HEK293T (cell line): Measurements from ENCODE around the gene GOLPH3.
A peak's percentile ranks its signal among the peaks of the same experiment; 100 is the strongest.
"Not testable (repeated sequence)": the region's sequence is repeated elsewhere in the genome, so short reads cannot be mapped to it uniquely, and the experiment has no call there.

Experiments
- CTCF ChIA-PET: fragments of 350-600 bp; formaldehyde crosslinking; extraction: SDS; loops from one replicate; lab custom pipeline; 2021; ENCODE audit warnings: antibody characterized with exemption, inconsistent platforms; lab: Yijun Ruan, JAX
- POLR2A ChIA-PET: fragments of 350-600 bp; formaldehyde crosslinking; extraction: SDS; loops from one replicate; lab custom pipeline; 2020; ENCODE audit warnings: antibody characterized with exemption, inconsistent platforms; lab: Yijun Ruan, JAX
- DNase-seq: peaks from one replicate; pipeline ENCODE4 v3.0.0; 2012; ENCODE audit warnings: mixed read lengths; ENCODE audit errors: extremely low spot score
- ARNT ChIP-seq: fragments of 450-650 bp; IDR thresholded peaks from 2 replicates; pipeline ENCODE4 v1.6.1; 2017; ENCODE audit warnings: mild to moderate bottlenecking
- BHLHE40 ChIP-seq: fragments of 450-650 bp; IDR thresholded peaks from 2 replicates; pipeline ENCODE4 v1.6.1; 2016; ENCODE audit warnings: mild to moderate bottlenecking, moderate library complexity, borderline replicate concordance
- CTBP1 ChIP-seq: fragments of 450-650 bp; IDR thresholded peaks from 2 replicates; pipeline ENCODE4 v1.6.1; 2016; ENCODE audit warnings: borderline replicate concordance
- ELF4 ChIP-seq: fragments of 450-650 bp; IDR thresholded peaks from 2 replicates; pipeline ENCODE4 v1.6.1; 2017; ENCODE audit warnings: antibody characterized with exemption
- FOXA1 ChIP-seq: fragments of 450-650 bp; IDR thresholded peaks from 2 replicates; pipeline ENCODE4 v1.6.1; 2016; ENCODE audit warnings: mild to moderate bottlenecking
- FOXK2 ChIP-seq: fragments of 450-650 bp; IDR thresholded peaks from 2 replicates; pipeline ENCODE4 v1.6.1; 2016; ENCODE audit warnings: mild to moderate bottlenecking
- FOXM1 ChIP-seq: fragments of 450-650 bp; IDR thresholded peaks from 2 replicates; pipeline ENCODE4 v1.6.1; 2017; ENCODE audit warnings: mild to moderate bottlenecking, borderline replicate concordance
- HDGF ChIP-seq: fragments of 450-650 bp; IDR thresholded peaks from 2 replicates; pipeline ENCODE4 v1.6.1; 2017; ENCODE audit warnings: antibody characterized with exemption, borderline replicate concordance
- L3MBTL2 ChIP-seq: fragments of 450-650 bp; conservative IDR thresholded peaks from 2 replicates; pipeline ENCODE4 v1.6.1; 2016; ENCODE audit warnings: mild to moderate bottlenecking
- LEF1 ChIP-seq: fragments of 450-650 bp; IDR thresholded peaks from 2 replicates; pipeline ENCODE4 v1.6.1; 2017; ENCODE audit warnings: mild to moderate bottlenecking, borderline replicate concordance
- NFRKB ChIP-seq: fragments of 450-650 bp; IDR thresholded peaks from 2 replicates; pipeline ENCODE4 v1.6.1; 2016; ENCODE audit warnings: mild to moderate bottlenecking, moderate library complexity
- SP1 ChIP-seq: fragments of 450-650 bp; IDR thresholded peaks from 2 replicates; pipeline ENCODE4 v1.6.1; 2017
- SUZ12 ChIP-seq: fragments of 450-650 bp; IDR thresholded peaks from 2 replicates; pipeline ENCODE4 v1.6.1; 2016; ENCODE audit warnings: mild to moderate bottlenecking
- TARDBP ChIP-seq: fragments of 450-650 bp; IDR thresholded peaks from 2 replicates; pipeline ENCODE4 v1.6.1; 2016
- ZNF384 ChIP-seq: fragments of 450-650 bp; IDR thresholded peaks from 2 replicates; pipeline ENCODE4 v1.6.1; 2016
- TF ChIP-seq, protein P1 (sequence below): fragments of 450-650 bp; IDR thresholded peaks from 2 replicates; pipeline ENCODE4 v1.6.1; 2016

GOLPH3 gene

DNA sequence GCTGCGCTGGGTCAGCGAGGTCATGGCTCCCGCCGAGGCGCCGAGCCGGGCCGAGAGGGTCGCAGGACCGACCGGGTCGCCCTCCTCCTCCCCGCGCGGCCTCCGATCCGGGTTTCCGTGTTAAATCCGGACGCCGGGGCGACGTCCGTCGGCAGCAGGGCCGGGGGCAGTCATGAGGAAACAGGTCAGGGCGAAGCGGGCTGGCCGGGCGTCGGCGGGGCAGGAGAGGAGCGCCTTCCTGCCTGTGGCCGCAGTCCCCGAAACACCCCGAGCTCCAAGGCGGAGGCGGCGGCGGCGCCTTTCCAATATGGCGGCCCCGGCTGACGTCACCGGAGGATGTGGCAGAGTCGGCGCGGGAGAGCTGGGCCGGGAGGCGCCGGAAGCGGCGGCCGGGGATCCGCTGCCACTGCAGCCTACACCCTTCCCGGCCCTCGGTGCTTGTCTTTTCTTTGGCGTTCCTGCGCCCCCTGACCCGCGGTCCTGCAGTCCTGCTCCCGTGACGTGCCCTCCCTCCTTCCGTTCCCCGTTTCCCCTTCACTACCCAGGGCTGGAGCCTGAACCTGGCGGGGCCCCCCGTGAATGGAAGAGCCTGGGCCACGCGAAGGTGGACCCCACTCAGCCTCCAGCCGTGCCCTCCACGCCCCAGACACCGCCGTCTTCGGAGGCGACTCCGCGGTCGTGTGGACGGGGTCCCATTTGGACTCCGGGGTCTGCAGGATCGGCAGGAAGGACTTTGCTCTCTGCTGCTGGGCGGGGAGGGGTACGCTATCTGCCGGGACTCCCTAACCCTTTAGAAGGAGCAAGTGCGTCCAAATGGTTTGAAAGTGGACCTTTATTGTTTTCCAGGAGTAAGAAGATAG, at the start of gene GOLPH3:
GOLPH3 (minus strand) TSS at position 309 of the 860 bp plus-strand sequence; CDS start at position 24, 285 bp downstream.
- CTCF ChIA-PET, result no interaction called here
- POLR2A ChIA-PET, result interaction anchor here (0.6 to 2.3 kb wide), 17 partner anchors 9 to 157 kb away, joined by 3 to 7 read pairs (median 4); no protein-coding TSS in a partner anchor

DNA sequence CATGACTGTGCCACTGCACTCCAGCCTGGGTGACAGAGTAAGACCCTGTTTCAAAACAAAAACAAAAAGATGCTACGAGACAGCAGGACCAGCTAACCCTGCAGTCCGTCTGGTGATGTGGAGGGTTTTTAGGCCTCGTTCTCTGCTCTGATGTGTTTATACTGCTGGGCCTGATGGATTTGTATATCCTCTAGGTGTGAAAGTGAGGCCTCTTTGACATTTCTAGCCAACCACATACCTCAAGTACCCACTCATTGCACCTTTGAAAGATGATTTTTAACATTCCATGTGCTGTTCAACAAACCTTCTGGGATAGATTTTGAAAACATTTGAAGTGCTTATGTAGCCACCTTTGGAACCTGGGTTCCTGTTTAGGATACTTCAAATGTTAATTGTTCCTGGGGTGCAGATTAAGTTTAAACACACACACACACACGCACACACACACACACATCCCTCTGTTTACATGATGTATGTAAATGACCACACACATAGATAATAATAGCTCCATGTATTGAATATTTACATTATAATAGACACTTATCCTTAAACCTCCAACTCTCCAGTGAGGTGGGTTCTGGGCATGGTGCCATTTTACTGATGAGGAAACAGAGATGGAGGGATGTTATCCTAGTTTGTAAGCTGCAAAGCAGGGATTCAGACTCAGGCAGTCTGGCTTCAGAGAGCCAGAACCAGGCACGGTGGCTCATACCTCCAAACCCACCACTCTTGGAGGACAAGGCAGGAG, 48.8 kb upstream of the GOLPH3 start:
- TF ChIP-seq SUZ12 (no peak), ZNF384 (no peak), CTBP1 (no peak), NFRKB (no peak), L3MBTL2 (no peak), FOXM1 (no peak), BHLHE40 (no peak), FOXA1 (no peak), SP1 (no peak), TARDBP (no peak), ELF4 (no peak), ARNT (no peak), FOXK2 (no peak), LEF1 (no peak), HDGF (no peak)
- TF ChIP-seq, protein P1, sequence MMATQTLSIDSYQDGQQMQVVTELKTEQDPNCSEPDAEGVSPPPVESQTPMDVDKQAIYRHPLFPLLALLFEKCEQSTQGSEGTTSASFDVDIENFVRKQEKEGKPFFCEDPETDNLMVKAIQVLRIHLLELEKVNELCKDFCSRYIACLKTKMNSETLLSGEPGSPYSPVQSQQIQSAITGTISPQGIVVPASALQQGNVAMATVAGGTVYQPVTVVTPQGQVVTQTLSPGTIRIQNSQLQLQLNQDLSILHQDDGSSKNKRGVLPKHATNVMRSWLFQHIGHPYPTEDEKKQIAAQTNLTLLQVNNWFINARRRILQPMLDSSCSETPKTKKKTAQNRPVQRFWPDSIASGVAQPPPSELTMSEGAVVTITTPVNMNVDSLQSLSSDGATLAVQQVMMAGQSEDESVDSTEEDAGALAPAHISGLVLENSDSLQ, result no peak
- POLR2A ChIA-PET, result no interaction called here

More for the DNA sequence above, at the start of gene GOLPH3:
- peak; percentile 85 for DNase-seq
- no peak for TF ChIP-seq CTBP1
- TF ChIP-seq ARNT, result peak; percentile 49; the same call in 1 of the 2 replicates

DNA sequence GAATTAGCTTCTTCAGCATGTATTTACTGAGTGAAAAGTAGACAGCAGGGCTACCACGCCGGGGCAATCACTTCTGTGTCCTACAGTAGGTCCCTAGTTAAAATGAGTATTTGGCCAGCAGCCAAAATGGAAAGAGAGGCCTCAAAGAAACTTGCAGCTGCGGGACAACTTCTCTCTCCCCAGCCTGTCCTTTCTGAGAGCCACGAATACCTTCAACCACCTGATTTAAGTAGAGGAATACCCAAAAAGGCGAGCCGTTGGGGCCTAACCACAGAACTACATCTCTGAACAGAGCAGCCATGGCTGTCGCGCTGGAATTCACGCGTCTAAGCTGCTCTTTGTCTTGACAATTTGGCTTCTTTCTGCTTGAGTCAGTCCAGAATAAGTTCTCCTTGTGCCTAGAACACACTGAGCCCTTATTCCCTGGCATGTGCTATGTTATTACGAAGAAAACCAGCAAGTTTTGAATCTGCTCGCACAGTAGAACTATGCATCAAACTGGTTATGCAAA, 43.8 kb upstream of the GOLPH3 start:
- DNase-seq, result peak; percentile 49
- TF ChIP-seq, protein P1, result no peak
- no peak for TF ChIP-seq ELF4
- TF ChIP-seq FOXA1, result no peak
- no peak for TF ChIP-seq TARDBP
- TF ChIP-seq CTBP1, result no peak
- POLR2A ChIA-PET, result interaction anchor here (1.3 kb wide), 1 partner anchor 44 kb away, joined by 4 read pairs; the partner anchor contains the start of gene GOLPH3
- CTCF ChIA-PET, result interaction anchor here (1.1 kb wide), 1 partner anchor 14 kb away, joined by 3 read pairs; no protein-coding TSS in a partner anchor

More for the DNA sequence above, 48.8 kb upstream of the GOLPH3 start:
- CTCF ChIA-PET, result no interaction called here
- DNase-seq, result no peak

DNA sequence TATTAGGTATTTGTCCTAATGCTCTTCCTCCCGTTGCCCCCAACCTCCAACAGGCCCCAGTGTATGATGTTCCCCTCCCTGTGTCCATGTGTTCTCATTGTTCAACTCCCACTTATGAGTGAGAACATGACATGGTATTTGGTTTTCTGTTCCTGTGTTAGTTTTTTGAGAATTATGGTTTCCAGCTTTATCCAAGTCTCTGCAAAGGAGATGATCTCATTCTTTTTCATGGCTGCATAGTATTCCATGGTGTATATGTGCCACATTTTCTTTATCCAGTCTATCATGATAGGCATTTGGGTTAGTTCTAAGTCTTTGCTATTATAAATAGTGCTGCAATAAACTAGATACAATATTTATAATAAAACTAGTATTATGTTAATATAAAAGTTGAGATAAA, 40.2 kb upstream of the GOLPH3 start:
- POLR2A ChIA-PET, DNase-seq: not testable (repeated sequence)
- CTCF ChIA-PET, result interaction anchor here (0.6 kb wide), 1 partner anchor 11 kb away, joined by 3 read pairs; no protein-coding TSS in a partner anchor

DNA sequence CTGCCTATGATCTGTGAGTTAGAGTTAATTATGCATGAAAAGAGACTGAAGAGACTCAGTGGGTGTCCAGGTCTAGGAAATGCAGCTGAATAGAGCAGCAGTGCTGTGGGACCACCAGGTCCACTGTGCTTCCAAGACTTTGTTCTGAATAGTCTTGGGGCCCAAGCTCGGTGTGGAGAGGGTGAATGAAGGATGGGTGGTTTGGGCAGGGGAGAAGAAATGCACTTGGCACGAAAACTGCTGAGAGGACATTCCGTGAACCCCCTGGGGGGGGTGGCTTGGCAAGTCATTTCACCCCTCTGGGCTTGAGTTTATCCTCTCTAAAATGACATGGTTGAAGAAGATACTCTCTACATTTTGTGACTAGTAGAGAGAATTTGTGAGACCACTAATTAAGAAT, 36.0 kb upstream of the GOLPH3 start:
- no peak for TF ChIP-seq ZNF384
- no peak for TF ChIP-seq CTBP1
- no peak for TF ChIP-seq FOXA1
- no peak for TF ChIP-seq L3MBTL2
- no peak for TF ChIP-seq FOXM1
- TF ChIP-seq BHLHE40, result no peak
- no peak for TF ChIP-seq LEF1
- TF ChIP-seq FOXK2, result no peak
- TF ChIP-seq SP1, result no peak
- no peak for TF ChIP-seq HDGF
- no peak for DNase-seq
- CTCF ChIA-PET, result no interaction called here
- POLR2A ChIA-PET, result no interaction called here

DNA sequence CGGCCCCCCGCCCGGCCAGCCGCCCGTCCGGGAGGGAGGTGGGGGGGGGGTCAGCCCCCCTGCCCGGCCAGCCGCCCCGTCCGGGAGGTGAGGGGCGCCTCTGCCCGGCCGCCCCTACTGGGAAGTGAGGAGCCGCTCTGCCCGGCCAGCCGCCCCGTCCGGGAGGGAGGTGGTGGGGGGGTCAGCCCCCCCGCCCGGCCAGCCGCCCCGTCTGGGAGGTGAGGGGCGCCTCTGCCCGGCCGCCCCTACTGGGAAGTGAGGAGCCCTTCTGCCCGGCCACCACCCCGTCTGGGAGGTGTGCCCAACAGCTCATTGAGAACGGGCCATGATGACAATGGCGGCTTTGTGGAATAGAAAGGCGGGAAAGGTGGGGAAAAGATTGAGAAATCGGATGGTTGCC, 34.7 kb upstream of the GOLPH3 start:
- CTCF ChIA-PET, DNase-seq, POLR2A ChIA-PET: not testable (repeated sequence)

DNA sequence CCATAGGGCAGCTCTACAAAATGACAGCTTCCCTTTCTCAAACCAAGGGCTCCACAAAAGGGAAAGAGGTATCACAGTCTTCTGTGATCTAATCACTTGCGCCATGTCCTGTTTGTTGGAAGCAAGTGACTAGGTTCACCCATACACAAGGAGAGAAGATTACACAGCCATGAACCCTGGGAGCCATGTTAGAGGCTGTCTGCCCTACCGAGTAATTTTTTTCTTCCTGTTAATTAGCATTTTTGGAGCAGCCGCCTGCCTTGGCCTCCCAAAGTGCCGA, 33.2 kb upstream of the GOLPH3 start:
- no peak for DNase-seq
- TF ChIP-seq TARDBP (no peak), ELF4 (no peak), FOXM1 (no peak), FOXA1 (no peak), LEF1 (no peak), SUZ12 (no peak), ARNT (no peak), L3MBTL2 (no peak), FOXK2 (no peak), CTBP1 (no peak), BHLHE40 (no peak), SP1 (no peak), HDGF (no peak), ZNF384 (no peak), NFRKB (no peak)
- TF ChIP-seq, protein P1, result no peak
- POLR2A ChIA-PET, result interaction anchor here (0.7 kb wide), 1 partner anchor 33 kb away, joined by 4 read pairs; the partner anchor contains the start of gene GOLPH3
- CTCF ChIA-PET, result interaction anchor here (0.5 kb wide), 1 partner anchor 1282 kb away, joined by 3 read pairs; no protein-coding TSS in a partner anchor
